ENCODE measurements around the gene NUDT8.
A peak's percentile ranks its signal among the peaks of the same experiment; 100 is the strongest.
"Not testable (repeated sequence)": the region's sequence is repeated elsewhere in the genome, so short reads cannot be mapped to it uniquely, and the experiment has no call there.

The NUDT8 gene

DNA sequence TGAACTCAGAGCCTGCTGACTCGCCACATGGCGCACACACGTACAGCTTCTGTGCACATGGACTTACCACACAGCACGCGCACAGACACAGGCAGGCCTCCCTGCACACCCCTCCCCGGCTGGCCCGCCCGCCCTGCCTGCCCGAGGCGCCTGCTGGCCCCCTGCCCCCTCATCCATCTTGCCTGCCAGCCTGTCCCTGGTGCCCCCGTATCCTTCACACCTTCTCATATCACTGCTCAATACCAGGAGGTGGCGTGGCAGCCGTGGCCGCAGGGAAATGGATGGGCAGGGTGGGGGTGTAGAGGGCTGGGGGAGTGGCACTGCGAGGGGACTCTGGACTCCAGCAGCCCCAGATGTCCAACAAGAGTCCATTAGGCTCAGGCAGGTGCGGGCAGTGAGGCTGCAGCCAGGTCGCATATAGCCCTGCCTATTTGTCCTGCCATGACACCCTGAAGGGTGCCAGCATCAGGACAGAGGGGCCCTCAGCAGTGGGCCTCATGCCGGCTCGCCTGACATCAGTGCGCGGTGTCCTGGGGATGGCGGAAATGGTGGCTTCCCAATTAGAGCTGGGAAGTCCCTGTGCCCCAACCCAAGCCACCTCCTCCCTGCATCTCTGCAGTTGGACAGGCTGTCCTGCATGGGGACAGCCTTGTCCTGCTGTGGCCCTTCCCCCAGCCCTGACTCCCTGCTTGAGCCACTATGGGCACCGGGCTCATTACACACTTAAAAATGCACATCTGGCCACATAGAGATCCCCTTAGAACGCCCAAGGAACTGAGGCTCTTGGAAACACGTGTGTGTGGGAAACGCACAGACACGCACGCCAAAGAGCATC, 11.8 kb upstream of the NUDT8 start:
- DNase-seq: no peak

DNA sequence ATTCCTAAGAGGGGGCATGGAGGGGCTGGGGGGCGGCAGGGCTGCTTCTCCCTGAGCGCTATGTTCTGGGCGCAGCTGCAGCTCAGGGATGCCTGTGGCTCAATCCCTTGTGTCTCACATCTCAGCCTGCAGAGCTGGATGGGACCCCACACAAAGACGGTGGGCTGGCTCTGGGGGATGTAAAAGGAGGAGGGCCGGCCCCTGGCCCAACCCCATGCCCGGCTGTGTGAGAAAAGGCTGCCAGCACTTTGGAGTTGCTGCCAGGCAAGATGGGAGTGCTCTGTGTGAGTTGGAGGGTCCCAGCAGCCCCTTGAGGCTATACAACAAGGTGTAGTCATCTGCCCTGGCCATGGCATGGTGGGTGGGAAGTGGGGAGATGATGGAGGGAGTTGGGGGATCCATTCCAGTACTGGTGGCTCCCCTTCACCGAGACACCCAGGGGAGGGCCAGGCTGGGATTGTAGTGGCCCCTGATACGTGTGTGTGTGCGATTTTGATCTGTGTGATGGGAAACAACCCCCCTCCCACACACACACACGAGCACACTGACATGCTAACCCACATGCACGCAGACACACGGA, 11.1 kb upstream of the NUDT8 start:
- DNase-seq: no peak

- no peak for DNase-seq
These were observed 10.5 kb upstream of the NUDT8 start for GRCh38 chr11:67640021-67640757.

DNA sequence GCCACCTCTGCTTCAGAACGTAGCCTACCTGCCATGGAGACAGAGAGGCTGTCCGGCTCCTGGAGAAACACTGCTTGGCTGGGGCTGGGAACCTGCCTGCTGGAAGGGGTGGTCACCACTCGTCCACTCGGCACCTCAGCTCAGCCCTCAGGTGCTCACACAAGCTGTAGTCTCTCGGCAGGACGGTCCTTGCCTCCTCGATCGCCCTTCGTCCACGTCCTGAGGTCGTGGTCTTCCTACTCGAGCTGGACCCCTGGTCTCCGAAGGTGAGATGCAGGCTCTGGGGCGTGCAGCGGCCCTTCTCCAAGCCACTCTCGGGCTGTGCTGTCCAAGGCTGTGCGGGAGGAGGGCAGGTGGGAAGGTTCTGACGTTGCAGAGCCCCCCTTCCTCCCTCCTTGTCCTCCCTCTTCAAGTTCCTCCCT, 9.7 kb upstream of the NUDT8 start, which contains the start of gene TBX10:
Gene TBX10 (minus strand): TSS at position 326 of the 422 bp plus-strand sequence. CDS start 291 bp downstream, at position 35.
- DNase-seq: no peak

DNA sequence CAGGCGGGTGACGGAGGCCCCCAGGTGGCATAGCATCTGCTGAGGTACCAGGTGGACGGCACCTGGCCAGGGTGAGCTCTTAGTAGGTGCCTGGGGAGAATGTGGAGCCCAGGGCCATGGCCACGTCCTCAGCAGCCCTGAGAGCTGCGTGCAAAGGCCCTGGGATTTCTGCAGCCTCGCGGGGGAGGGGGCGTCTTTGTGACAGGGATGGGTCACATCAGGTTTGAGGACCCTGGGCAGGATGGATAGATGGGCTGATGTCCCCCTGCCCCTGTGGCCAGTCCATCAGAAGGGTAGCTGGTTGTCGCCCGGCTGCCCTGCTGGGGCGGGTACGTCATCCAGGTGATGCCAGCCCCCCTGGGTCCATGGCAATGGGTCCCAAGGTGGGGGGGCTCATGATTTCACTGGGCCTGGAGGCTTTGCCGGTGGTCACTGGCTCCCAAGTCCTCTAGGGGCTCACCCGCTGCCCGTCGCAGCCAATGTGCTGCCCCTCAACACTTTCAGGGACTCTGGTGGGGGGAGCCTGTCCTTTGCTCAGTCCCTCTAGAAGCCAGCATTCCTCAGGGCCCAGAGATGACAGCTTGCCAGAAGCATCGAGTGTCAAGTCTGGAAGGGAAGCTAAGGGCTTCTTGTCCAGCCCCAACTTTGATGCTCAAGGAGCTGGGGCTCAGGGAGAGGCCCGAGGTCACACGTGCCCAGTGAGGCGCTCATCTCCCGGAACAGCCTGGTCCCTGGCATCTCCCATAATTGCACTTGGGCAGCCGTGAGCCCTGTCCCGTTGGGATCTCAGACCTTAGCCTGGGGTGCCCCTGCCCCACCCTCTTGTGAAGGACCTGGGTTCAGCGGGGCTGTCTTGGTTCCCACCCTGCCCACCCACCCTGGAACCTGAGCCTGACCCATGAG, 9.0 kb upstream of the NUDT8 start:
- no peak for DNase-seq

DNA sequence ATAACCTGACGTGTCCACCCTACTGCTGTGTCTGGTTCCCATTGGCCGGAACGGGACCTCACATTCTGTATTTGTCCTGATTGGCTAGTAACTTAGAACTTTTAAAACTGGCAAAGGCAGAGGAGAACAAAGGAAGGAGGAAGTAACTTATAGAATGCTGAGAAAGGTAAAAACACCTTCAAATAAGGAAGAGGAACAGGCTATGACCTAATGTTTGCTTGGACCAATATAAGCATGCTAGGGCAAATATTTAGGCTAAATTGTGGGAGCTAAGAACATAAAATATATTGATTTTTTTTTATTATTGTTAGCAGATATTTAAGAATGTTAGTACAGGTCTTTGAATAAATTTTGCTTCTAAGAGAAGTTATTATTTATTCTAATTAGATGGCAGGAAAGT, 7.7 kb upstream of the NUDT8 start:
- not testable (repeated sequence) for DNase-seq

DNA sequence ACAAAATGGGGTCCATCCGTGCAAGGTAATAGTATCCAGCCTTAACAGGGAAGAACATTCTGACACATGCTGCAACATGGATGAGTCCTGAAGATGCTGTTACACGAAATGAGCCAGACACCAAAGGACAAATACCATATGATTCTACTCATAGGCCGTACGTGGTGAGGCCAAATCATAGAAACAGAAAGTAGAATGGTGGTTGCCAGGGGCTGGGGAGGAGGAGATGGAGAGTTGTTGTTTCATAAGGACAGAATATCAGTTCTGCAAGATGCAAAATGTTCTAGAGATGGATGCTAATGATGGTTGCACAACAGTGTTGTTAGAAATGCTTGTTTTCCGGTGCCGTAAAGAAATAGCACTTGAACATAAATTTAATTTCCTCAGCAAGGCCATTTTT, 7.2 kb upstream of the NUDT8 start:
- DNase-seq: no peak

GRCh38 chr11:67635231-67635521, 5.4 kb upstream of the NUDT8 start:
- no peak for DNase-seq

DNA sequence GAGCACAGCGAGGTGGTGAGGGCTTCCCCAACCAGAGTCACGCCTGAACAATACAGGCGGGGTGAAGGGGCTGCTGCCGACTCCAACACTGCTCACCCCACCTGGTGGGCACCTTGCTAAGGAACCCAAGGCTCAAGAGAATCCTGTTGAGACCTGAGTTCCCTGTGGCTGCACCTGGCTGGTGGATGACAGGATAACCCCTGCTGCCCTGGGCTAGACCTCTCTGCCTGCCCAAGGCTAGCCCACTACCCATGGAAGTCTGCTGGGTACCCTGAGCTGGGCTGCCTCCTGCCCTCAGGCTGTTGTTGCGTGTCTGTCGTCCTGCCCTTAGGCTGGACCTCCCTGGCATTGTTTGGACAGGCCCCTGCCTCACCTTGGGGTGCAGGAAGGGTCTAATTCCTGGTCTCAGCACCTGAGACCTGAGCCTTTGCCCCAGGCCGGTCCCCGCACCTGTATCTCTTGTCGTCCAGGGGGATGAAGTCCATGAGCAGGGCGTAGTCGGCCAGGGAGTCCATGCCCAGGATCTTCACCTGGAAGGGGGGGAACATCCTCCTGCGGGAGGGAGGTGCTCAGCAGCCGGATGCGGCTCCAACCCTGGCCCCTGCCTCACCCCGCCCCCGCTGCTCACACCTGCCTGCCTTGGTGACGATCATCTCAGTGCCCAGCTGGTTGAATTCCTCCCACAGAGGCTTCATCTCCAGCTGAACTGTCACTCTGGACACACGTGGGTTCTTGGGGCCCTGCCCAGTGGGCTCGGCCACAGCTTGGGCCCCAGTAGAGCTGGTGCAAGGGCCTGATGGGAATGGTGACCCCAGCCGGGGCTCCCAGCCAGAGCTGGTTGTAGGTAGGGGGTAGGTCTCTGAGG, 4.9 kb upstream of the NUDT8 start:
- DNase-seq: no peak

DNA sequence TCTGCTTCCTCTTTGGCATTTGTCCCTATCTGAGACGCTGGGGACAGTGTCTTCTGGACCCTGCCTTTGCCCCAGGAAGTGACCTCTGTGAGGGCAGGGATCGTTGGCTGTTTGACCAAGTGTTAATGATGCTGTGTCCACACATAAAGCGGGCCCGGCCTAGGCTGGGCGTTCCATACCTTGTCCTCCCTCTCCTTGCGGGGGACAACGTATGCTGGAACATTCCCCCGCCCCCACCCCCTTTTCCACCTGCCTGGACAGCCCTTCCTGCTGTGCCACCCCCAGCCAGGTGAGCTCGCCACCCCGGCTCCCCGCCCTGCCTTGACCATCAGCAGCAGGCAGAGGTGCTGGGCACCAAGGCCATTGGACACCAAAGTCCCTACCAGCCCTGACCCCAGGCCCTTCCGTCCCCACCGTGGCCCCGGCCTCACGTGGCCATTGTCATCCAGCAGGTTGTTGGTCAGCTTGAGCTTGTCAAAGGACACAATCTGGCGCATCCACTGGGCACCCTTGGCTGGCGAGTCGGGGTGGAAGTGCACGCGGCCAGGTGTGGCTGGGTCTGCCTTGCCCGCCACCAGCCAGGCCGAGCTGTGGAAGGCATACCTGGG, 4.1 kb upstream of the NUDT8 start:
- no peak for DNase-seq

DNA sequence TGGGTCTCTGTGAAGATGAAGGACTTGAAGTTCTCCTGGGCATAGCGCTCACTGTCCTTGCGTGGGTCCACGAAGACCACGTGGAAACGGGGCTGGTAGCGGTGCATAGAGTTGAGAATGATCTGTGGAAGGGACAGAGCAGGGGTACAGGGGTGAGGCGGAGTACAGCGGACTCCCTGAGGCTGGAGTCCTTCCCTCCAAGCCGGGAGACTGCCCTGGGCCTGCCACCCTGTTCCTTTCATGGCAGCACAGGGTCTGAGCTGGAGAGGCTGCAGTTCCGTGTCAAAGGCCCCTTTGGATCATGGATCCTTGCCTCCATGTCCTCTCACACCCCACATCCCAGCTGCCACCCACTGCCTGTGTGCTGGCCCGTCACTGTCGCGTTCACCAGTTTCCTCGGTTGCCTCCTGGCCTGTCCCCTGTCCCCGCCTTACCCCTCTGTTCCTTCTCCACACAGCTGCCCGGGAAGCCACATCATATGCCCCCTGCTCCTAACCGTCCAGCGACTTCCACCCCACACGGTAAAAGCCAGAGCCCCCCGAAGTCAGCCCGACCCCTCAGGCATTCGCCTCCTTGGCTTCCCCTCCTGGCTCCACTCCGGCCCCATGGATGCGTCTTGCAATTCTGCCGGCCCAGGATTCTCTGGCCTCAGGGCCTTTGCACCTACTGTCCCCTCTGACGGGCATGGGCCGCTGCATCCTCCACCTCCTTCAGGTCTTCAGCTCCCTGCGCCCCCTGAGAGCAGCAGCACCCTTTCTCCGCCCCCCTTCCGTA, 3.4 kb upstream of the NUDT8 start:
- DNase-seq: no peak

GRCh38 chr11:67632175-67632981, 2.6 kb upstream of the NUDT8 start:
- DNase-seq: peak; percentile 19

GRCh38 chr11:67631853-67632174, 2.1 kb upstream of the NUDT8 start:
- no peak for DNase-seq

GRCh38 chr11:67631411-67631810, 1.7 kb upstream of the NUDT8 start:
- DNase-seq: no peak

DNA sequence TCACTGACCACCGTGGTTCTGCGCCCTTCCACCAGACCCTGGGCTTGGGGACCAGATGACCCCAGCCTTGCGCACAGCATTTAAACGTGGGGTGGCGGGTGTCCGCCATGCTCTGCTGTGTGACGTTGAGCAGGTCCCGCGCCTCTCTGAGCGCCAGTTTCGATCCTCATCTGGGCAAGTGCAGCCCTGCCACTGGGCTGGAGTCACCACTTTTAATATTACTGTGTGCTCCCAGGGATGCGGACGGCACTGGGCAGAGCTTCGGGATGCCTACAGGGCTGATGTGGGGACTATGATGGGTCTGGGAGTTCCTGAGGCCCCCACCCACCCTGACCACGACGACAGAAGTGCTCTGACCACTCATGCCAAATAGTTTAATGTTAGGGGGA, 1.2 kb upstream of the NUDT8 start:
- no peak for DNase-seq

DNA sequence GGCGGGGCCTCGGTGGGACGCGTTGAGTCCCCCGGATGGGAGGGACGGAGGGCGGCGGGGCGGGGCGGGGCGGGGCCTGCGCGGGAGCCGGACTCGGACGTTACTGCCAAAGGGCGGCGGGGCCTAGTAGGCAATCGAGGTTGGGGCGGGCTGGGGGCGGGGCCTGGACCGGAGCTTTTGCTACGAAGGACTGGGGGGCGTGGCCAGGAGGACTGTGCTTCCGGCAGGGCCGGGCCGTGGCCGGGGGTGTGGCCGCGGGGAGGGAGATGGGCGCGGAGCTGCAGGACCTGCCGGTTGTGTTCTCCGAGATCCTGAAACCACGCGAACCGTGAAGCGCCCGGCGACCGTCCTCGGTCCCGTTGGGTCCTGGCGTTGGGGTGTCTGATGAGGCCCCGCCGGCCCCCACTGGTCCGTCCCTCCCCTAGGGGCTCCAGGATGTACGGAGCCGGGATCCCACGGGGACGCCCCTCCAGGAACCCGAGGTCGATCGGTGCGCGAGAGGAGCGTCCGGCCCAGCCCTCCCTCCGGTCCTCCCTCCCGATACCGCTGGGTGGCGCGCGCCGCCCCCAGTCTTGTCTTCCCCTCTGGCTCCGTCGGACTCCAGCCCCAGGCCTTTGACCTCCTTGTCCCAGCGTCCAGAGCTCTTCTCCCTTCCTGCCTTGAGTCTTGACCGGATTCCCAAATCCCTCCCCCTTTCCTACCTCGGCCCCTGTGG, 648 bp upstream of the NUDT8 start:
- peak; percentile 92 for DNase-seq

DNA sequence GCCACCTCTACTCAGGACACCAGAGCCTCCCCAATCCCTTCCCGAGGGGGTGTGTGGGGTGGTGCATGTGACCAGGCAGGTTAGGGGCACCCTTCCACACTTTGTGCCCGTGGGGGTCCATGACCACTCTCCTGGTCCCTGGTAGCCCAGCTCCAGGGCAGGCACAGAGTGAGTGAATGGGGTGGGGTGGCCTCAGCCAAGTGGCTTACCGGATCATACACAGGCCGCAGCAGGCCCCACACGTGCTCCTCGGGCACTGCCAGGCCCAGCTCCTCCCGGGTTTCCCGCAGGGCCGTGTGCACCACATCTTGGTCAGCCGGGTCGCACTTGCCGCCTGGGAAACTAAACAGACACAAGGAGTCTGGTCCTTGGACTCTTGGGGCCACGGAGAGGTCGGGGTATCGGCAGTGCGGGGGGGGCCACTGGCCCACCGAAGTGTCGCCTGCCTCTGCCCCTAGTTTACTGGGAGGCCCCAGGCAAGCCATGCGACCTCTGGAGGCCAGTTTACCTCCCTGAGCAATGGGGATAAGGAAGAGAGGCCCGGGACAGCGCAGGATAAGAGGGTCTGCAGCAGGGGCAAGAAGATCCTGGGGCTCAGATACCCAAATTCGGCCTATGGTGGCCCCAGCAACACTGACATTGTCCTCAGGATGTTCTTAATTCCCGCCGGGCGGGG, 889 bp downstream of the NUDT8 start:
- DNase-seq: no peak

DNA sequence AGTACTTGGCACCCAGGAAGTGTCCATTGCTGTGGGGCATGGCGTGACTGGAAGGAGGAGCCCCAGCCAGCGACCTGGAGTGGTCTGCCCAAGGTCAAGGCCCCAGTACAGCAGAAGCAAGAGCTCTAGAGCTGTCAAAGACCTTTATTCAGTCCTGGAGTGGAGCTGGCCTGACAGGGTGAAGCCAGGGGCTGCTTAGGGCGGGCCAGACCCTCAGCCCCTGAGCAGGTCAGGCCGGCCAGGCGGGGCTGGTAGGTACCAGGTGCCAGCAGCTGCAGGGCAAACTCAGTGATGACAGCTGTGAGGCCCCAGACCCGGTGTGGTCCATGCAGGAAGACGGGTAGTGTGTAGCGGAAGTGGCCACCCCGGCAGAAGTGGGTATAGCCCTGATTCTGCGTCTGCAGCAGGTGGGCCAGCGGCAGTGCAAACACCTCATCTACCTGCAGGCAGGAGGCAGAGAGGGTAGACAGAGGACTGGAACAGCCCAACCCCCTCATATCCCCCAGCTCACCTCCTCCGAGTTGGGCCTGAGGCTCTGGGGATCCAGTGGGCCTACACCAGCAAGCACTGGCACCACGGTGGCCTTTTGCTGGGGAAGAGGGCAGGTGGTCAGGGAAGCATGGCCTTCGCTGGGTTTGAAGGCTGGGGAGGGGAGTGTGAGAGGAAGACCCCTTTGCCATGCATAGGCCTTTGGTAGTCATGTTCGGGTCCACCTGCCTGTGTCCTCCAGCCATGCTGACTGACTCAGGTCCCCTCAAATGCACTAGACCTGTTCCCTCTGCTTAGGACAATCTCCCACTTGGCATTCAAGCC, 1.7 kb downstream of the NUDT8 start:
- DNase-seq: no peak

Data from DMS79 treated with DMSO at 0.1 percent for 48 hours (cell line).